Lung (tissue), 12 donors: ENCODE measurements around the gene FGGY. TPM values are rescaled to one million over a fixed set of nuclear protein-coding genes. Genes with fewer than 3 reads are reported as not detected.
A peak's percentile ranks its signal among the peaks of the same experiment; 100 is the strongest.

Experiments
- ATAC-seq: fragments of 200-7000 bp; cut with Tn5 transposase; one replicate; pipeline ENCODE4 v1.9.1; 2020; ENCODE audit warnings: moderate number of reproducible peaks; ENCODE audit not compliant: insufficient read depth, low FRiP score
- DNase-seq, 3 donors: peaks; one replicate each; pipeline ENCODE4 v3.0.0-alpha.2; 2013 to 2017
- H3K27ac ChIP-seq, 2 donors: one replicate each; pipeline ENCODE4 v1.5.1; 2013; ENCODE audit warnings: mild to moderate bottlenecking in 2 of 2, moderate library complexity in 2 of 2, control low read depth in 1 of 2, inconsistent platforms in 1 of 2, low read depth in 1 of 2, low read length in 1 of 2
- H3K27me3 ChIP-seq, 3 donors: one replicate each; pipeline ENCODE4 v1.5.1; 2013; ENCODE audit warnings: low read length in 2 of 3; ENCODE audit not compliant: control insufficient read depth in 3 of 3, insufficient read depth in 3 of 3
- H3K36me3 ChIP-seq, 4 donors: one replicate each; pipeline ENCODE4 v1.5.1; 2013; ENCODE audit warnings: low read length in 4 of 4, mild to moderate bottlenecking in 1 of 4, moderate library complexity in 1 of 4; ENCODE audit not compliant: control insufficient read depth in 4 of 4, insufficient read depth in 4 of 4
- H3K4me1 ChIP-seq, 5 donors: one replicate each; pipeline ENCODE4 v1.5.1; 2013; ENCODE audit warnings: low read length in 5 of 5, mild to moderate bottlenecking in 2 of 5, moderate library complexity in 1 of 5; ENCODE audit not compliant: control insufficient read depth in 5 of 5, insufficient read depth in 5 of 5
- H3K4me3 ChIP-seq: one replicate; pipeline ENCODE4 v1.5.1; 2013; ENCODE audit warnings: mild to moderate bottlenecking, control low read depth, moderate library complexity
- H3K9ac ChIP-seq, 2 donors: one replicate each; pipeline ENCODE4 v1.5.1; 2013; ENCODE audit warnings: low read length in 2 of 2, control low read depth in 1 of 2; ENCODE audit not compliant: insufficient read depth in 1 of 2
- H3K9me3 ChIP-seq, 4 donors: one replicate each; pipeline ENCODE4 v1.5.1; 2013; ENCODE audit warnings: low read length in 3 of 4, mild to moderate bottlenecking in 1 of 4, moderate library complexity in 1 of 4; ENCODE audit not compliant: control insufficient read depth in 4 of 4, insufficient read depth in 3 of 4
- CTCF ChIP-seq: IDR thresholded peaks from 2 replicates; pipeline ENCODE4 v1.5.1; 2012; ENCODE audit warnings: mild to moderate bottlenecking; ENCODE audit errors: control extremely low read depth, extremely low read depth
- WGBS, 2 donors: extraction: QIAGEN DNeasy Blood & Tissue Kit; methylation state at CpG; one replicate each; pipeline ENCODE4 v1.1.7; 2013; 5-methylcytosine and 5-hydroxymethylcytosine counted together
- polyA plus RNA-seq, 2 donors: library from polyadenylated mRNA; stranded (reverse); fragments of 200-250 nt; gene quantifications; one replicate each; pipeline ENCODE4 v1.2.1, GENCODE V29; 2013
- total RNA-seq, 2 donors: library from RNA; depleted of rRNA in 1 of 2; stranded (reverse); fragments of >200 nt in 1 of 2; gene quantifications; one replicate each; pipeline ENCODE4 v1.2.1, GENCODE V29; 2014 to 2021
- donor health status: control.
- donor health status: control.
- donor health status: Bipolar disorder and iron deficiency.
- donor health status: healthy.
- donor health status: DM: yes; HTN: yes; CAD: no.

Gene FGGY
- total and polyA plus RNA-seq, 4 donors = 16.1 to 42.3 (median 18.3) TPM

- no peak for TF ChIP-seq CTCF
- Histone ChIP-seq H3K9ac (no peak overlapping the region), H3K27ac (no peak overlapping the region), H3K27me3 (no peaks in the 10 kb centered on the region), H3K4me3 (no peak overlapping the region), H3K4me1 (peaks cover 0 to 43% (median 14%) of the 10 kb centered on the region in 5 donors), H3K36me3 (no peaks in the 10 kb centered on the region), H3K9me3 (no peaks in the 10 kb centered on the region)
- DNase-seq (no peak), ATAC-seq (no peak)
- WGBS, 2 donors = 97% methylated on average over 2 of the region's 2 CpGs
Observed at GRCh38 chr1:59317780-59318179, 20.9 kb downstream of the FGGY start.

GRCh38 chr1:59318271-59318860, 21.5 kb downstream of the FGGY start:
- no peak overlapping the region for H3K9ac ChIP-seq
- ATAC-seq = no peak
- no peak for TF ChIP-seq CTCF

GRCh38 chr1:59322394-59322793, 25.5 kb downstream of the FGGY start:
- ATAC-seq (no peak), DNase-seq (no peak)
- Histone ChIP-seq H3K9ac (no peak overlapping the region), H3K9me3 (no peaks in the 10 kb centered on the region), H3K27ac (no peak overlapping the region), H3K27me3 (no peaks in the 10 kb centered on the region), H3K36me3 (no peaks in the 10 kb centered on the region), H3K4me3 (no peak overlapping the region), H3K4me1 (peaks cover 0 to 16% (median 2%) of the 10 kb centered on the region in 5 donors)
- TF ChIP-seq CTCF = no peak
- WGBS, 2 donors = 96 to 97% methylated on average over 4 of the region's 4 CpGs

More at GRCh38 chr1:59318271-59318860, 21.5 kb downstream of the FGGY start:
- Histone ChIP-seq H3K9me3 (no peaks in the 10 kb centered on the region), H3K27me3 (no peaks in the 10 kb centered on the region), H3K4me1 (peaks cover 0 to 43% (median 14%) of the 10 kb centered on the region in 5 donors), H3K27ac (no peak overlapping the region), H3K4me3 (no peak overlapping the region), H3K36me3 (no peaks in the 10 kb centered on the region)
- DNase-seq = peak; percentile 32 to 69 (median 52)
- 79 to 80% methylated on average over 6 of the region's 6 CpGs for WGBS, 2 donors

GRCh38 chr1:59322814-59323213, 25.9 kb downstream of the FGGY start:
- Histone ChIP-seq H3K4me1 (peaks cover 0 to 12% (median 0%) of the 10 kb centered on the region in 5 donors), H3K27ac (no peak overlapping the region), H3K36me3 (no peaks in the 10 kb centered on the region), H3K9me3 (no peaks in the 10 kb centered on the region), H3K4me3 (no peak overlapping the region), H3K27me3 (no peaks in the 10 kb centered on the region), H3K9ac (no peak overlapping the region)
- ATAC-seq (no peak), DNase-seq (no peak)
- WGBS, 2 donors = 89 to 97% methylated on average over 2 of the region's 2 CpGs
- TF ChIP-seq CTCF = no peak
